ENCODE measurements around the gene IARS1. TPM values are rescaled to one million over a fixed set of nuclear protein-coding genes. Genes with fewer than 3 reads are reported as not detected.

IARS1 gene
- total and polyA plus RNA-seq, 2 of the 8 experiments (the other 6 are each of a cell fraction or from before 2014, with no cell fraction given): 74.9 to 243 TPM

GRCh38 chr9:92275541-92275940, 18.0 kb downstream of the IARS1 start:
- no peak overlapping the region for H2AFZ ChIP-seq (ENCODE audit: low read length)
- H3K36me3 ChIP-seq (ENCODE audit: control insufficient read depth in 2 of 4, insufficient read depth in 4 of 4, low read length in 3 of 4): peaks cover 58 to 98% (median 82%) of the 10 kb centered on the region in 4 experiments
- H3K9ac ChIP-seq (replicated peaks in 1 of 4; ENCODE audit: extremely low read depth in 1 of 4, low read depth in 3 of 4, low read length in 3 of 4): no peak overlapping the region
- H3K18ac ChIP-seq (ENCODE audit: extremely low read depth, low read length): no peak overlapping the region
- TF ChIP-seq MAFK (IDR thresholded peaks at IDR 0.05; ENCODE audit: low read depth, low read length) (0 out of 2 replicates have a peak, but pooled peaks have one; percentile 10), GTF2F1 (IDR thresholded peaks at IDR 0.05; ENCODE audit: borderline replicate concordance, low read depth, low read length) (no peak), EZH2 (IDR thresholded peaks at IDR 0.05; ENCODE audit: low read depth, low read length, severe bottlenecking) (no peak), YY1 (IDR thresholded peaks at IDR 0.05; ENCODE audit: low read depth, low read length) (no peak), SP4 (IDR thresholded peaks at IDR 0.05; ENCODE audit: low read length) (no peak)
- H3K9me3 ChIP-seq (ENCODE audit: insufficient read depth in 2 of 2, low read depth in 1 of 2, low read length in 1 of 2): no peaks in the 10 kb centered on the region
- no peak overlapping the region for H2BK12ac ChIP-seq (ENCODE audit: low read depth, low read length)
- H3K4me2 ChIP-seq (ENCODE audit: insufficient read depth in 1 of 2, low read depth in 2 of 2, low read length in 2 of 2): no peak overlapping the region
- H3K23ac ChIP-seq (ENCODE audit: insufficient read length): no peak overlapping the region
- no peaks in the 10 kb centered on the region; the same call in 1 of the 2 replicates for H3K79me1 ChIP-seq (ENCODE audit: low read depth, low read length)
- CTCF ChIA-PET (ENCODE audit: partially characterized antibody): interaction anchor here (0.7 to 1.5 kb wide), 2 partner anchors 33 to 101 kb away, joined by 3 read pairs; no protein-coding TSS in a partner anchor
- no peak overlapping the region for H2AK5ac ChIP-seq (ENCODE audit: low read depth, low read length)
- H2BK5ac ChIP-seq (ENCODE audit: low read depth, low read length): no peak overlapping the region
- H4K91ac ChIP-seq (replicated peaks; ENCODE audit: insufficient read length, low read length): no peak overlapping the region
- FAIRE-seq (no peak), DNase-seq (ENCODE audit: low read depth in 1 of 2, low spot score in 2 of 2) (no peak)
- no peaks in the 10 kb centered on the region for H3K27me3 ChIP-seq (replicated peaks in 1 of 4; ENCODE audit: control insufficient read depth in 3 of 4, extremely low read depth in 1 of 4, insufficient read depth in 3 of 4, low read length in 3 of 4)
- 97% methylated on average over 6 of the region's 6 CpGs; no CpG with 5 or more reads in 1 of the 2 experiments for WGBS, 2 experiments (ENCODE audit: extremely low coverage in 1 of 2, insufficient coverage in 1 of 2, insufficient read length in 1 of 2, insufficient replicate concordance in 2 of 2, low coverage in 1 of 2, low lambda C conversion rate in 2 of 2, missing lambda C conversion rate in 1 of 2)
- POLR2A ChIA-PET (ENCODE audit: partially characterized antibody): interaction anchor here (1.2 to 7.2 kb wide), 10 partner anchors 8 to 37 kb away, joined by 3 to 87 read pairs (median 6); no protein-coding TSS in a partner anchor
- H3K4me1 ChIP-seq (replicated peaks in 1 of 4; ENCODE audit: control insufficient read depth in 3 of 4, insufficient read depth in 4 of 4, low read length in 3 of 4): no peaks in the 10 kb centered on the region
- no peak overlapping the region for H4K5ac ChIP-seq (ENCODE audit: insufficient read length, low read depth, low read length)
- no peak overlapping the region for H3K27ac ChIP-seq (ENCODE audit: low read depth, low read length)
- no peak overlapping the region for H3K4ac ChIP-seq (replicated peaks; ENCODE audit: insufficient read length, low read depth, low read length)
- H2BK120ac ChIP-seq (replicated peaks; ENCODE audit: low read depth, low read length): no peak overlapping the region
- H3K56ac ChIP-seq (replicated peaks; ENCODE audit: insufficient read length, low read depth, low read length): no peak overlapping the region
- no peak overlapping the region for H3K4me3 ChIP-seq (ENCODE audit: extremely low read depth in 1 of 4, insufficient read depth in 2 of 4, low read depth in 3 of 4, low read length in 4 of 4)
- H3K23me2 ChIP-seq (ENCODE audit: low read depth, low read length): no peaks in the 10 kb centered on the region
- H2BK15ac ChIP-seq (ENCODE audit: low read length): no peak overlapping the region
- H2BK20ac ChIP-seq (ENCODE audit: low read length): no peak overlapping the region
- H4K8ac ChIP-seq (ENCODE audit: extremely low read depth, insufficient read depth, low read length): no peak overlapping the region
- H4K20me1 ChIP-seq (replicated peaks in 1 of 2; ENCODE audit: control insufficient read depth in 1 of 2, insufficient read depth in 2 of 2, low read length in 2 of 2): peaks cover 2 to 14% of the 10 kb centered on the region in 2 experiments
- no peak overlapping the region for H3K14ac ChIP-seq (ENCODE audit: insufficient read length)
- peaks cover 0 to under 1% of the 10 kb centered on the region in 2 experiments; a peak in 1 of 4 replicates for H3K79me2 ChIP-seq (ENCODE audit: control insufficient read depth in 1 of 2, insufficient read depth in 2 of 2, low read length in 2 of 2)
